Measurements from ENCODE around the gene ZNF764. TPM values are rescaled to one million over a fixed set of nuclear protein-coding genes. Genes with fewer than 3 reads are reported as not detected.

ZNF764 gene
- total and polyA plus RNA-seq, 9 of the 15 experiments (the other 6 are each of a cell fraction or from before 2014, with no cell fraction given): 0.69 to 10.1 (median 4.1) TPM

DNA sequence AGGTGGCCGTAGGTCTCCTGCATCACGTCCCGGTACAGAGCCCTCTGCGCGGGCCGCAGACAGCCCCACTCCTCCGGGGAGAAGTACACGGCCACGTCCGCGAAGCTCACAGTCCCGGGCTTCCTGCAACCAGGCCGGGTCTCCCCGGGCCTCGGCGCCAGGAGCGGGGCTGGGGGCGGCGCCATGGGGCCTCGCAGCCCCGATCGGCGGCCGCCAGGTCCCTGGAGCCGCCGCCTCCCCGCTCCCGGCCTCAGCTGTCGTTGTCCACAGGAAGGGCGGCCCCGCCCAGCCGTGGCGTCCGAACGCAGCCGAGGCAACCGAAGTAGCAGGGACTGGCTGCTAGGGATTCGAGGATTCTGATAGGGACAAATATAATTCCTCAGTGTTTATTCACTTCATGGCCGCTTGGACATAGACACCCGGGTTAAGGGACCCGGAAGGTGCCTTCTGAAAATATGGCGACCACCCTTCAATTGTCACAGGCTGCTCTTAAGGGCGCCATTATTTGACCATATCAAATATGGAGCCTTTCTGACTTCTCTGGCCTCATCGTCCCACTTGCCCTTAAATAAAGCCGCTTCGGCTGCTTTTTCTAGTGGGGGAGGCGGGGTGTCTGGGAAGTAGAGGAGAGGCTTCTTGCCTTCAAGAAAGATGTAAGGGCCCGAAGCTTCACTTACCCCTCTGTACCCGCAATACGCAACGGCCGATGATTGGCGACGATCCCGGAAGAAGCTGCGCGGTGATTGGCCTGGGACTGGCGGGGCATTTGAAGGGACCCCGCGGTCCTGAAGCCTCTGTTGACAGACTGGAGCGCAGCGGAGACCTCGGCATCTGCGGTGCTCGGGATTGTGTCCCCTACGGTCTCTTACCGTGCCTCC lies 13.5 kb upstream of the ZNF764 start, which contains the start of gene ZNF688 (continued):
- TF ChIP-seq, protein P1, sequence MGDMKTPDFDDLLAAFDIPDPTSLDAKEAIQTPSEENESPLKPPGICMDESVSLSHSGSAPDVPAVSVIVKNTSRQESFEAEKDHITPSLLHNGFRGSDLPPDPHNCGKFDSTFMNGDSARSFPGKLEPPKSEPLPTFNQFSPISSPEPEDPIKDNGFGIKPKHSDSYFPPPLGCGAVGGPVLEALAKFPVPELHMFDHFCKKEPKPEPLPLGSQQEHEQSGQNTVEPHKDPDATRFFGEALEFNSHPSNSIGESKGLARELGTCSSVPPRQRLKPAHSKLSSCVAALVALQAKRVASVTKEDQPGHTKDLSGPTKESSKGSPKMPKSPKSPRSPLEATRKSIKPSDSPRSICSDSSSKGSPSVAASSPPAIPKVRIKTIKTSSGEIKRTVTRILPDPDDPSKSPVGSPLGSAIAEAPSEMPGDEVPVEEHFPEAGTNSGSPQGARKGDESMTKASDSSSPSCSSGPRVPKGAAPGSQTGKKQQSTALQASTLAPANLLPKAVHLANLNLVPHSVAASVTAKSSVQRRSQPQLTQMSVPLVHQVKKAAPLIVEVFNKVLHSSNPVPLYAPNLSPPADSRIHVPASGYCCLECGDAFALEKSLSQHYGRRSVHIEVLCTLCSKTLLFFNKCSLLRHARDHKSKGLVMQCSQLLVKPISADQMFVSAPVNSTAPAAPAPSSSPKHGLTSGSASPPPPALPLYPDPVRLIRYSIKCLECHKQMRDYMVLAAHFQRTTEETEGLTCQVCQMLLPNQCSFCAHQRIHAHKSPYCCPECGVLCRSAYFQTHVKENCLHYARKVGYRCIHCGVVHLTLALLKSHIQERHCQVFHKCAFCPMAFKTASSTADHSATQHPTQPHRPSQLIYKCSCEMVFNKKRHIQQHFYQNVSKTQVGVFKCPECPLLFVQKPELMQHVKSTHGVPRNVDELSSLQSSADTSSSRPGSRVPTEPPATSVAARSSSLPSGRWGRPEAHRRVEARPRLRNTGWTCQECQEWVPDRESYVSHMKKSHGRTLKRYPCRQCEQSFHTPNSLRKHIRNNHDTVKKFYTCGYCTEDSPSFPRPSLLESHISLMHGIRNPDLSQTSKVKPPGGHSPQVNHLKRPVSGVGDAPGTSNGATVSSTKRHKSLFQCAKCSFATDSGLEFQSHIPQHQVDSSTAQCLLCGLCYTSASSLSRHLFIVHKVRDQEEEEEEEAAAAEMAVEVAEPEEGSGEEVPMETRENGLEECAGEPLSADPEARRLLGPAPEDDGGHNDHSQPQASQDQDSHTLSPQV (IDR thresholded peaks at IDR 0.05): peak; percentile 80
- TF ChIP-seq, protein P2, sequence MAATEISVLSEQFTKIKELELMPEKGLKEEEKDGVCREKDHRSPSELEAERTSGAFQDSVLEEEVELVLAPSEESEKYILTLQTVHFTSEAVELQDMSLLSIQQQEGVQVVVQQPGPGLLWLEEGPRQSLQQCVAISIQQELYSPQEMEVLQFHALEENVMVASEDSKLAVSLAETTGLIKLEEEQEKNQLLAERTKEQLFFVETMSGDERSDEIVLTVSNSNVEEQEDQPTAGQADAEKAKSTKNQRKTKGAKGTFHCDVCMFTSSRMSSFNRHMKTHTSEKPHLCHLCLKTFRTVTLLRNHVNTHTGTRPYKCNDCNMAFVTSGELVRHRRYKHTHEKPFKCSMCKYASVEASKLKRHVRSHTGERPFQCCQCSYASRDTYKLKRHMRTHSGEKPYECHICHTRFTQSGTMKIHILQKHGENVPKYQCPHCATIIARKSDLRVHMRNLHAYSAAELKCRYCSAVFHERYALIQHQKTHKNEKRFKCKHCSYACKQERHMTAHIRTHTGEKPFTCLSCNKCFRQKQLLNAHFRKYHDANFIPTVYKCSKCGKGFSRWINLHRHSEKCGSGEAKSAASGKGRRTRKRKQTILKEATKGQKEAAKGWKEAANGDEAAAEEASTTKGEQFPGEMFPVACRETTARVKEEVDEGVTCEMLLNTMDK (IDR thresholded peaks at IDR 0.05; ENCODE audit: borderline replicate concordance, insufficient read depth, low read depth, low read length, poor library complexity, severe bottlenecking): no peak
- TF ChIP-seq NFE2L1 (tag; IDR thresholded peaks at IDR 0.05; ENCODE audit: borderline replicate concordance, low read depth) (no peak), EZH2 (IDR thresholded peaks at IDR 0.05; ENCODE audit: borderline replicate concordance, low read depth, low read length) (no peak), ZNF134 (CRISPR knock-in tag; conservative IDR thresholded peaks at IDR 0.05) (no peak; the same call in 1 of the 2 replicates), ETV6 (IDR thresholded peaks at IDR 0.05; ENCODE audit: borderline replicate concordance in 1 of 2, low read depth in 2 of 2, low read length in 1 of 2) (no peak), ETV6 (CRISPR knock-in tag; IDR thresholded peaks at IDR 0.05; ENCODE audit: borderline replicate concordance) (no peak), CCAR2 (IDR thresholded peaks at IDR 0.05; ENCODE audit: low read depth, low read length) (no peak), L3MBTL2 (IDR thresholded peaks at IDR 0.05) (peak; percentile 61), MECOM (CRISPR knock-in tag; IDR thresholded peaks at IDR 0.05) (no peak), ADNP (tag; IDR thresholded peaks at IDR 0.05) (no peak), HDAC2 (IDR thresholded peaks at IDR 0.05) (peak; percentile 76; the same call in 1 of the 2 replicates), ZNF232 (CRISPR knock-in tag; IDR thresholded peaks at IDR 0.05) (no peak), MCM7 (IDR thresholded peaks at IDR 0.05) (no peak), ZNF76 (CRISPR knock-in tag; IDR thresholded peaks at IDR 0.05; ENCODE audit: borderline replicate concordance) (0 out of 2 replicates have a peak, but pooled peaks have one; percentile 24), BCOR (IDR thresholded peaks at IDR 0.05) (no peak), FOXA1 (IDR thresholded peaks at IDR 0.05; ENCODE audit: borderline replicate concordance) (no peak)
- TF ChIP-seq, protein P3, sequence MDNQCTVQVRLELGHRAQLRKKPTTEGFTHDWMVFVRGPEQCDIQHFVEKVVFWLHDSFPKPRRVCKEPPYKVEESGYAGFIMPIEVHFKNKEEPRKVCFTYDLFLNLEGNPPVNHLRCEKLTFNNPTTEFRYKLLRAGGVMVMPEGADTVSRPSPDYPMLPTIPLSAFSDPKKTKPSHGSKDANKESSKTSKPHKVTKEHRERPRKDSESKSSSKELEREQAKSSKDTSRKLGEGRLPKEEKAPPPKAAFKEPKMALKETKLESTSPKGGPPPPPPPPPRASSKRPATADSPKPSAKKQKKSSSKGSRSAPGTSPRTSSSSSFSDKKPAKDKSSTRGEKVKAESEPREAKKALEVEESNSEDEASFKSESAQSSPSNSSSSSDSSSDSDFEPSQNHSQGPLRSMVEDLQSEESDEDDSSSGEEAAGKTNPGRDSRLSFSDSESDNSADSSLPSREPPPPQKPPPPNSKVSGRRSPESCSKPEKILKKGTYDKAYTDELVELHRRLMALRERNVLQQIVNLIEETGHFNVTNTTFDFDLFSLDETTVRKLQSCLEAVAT (IDR thresholded peaks at IDR 0.05): no peak
- TF ChIP-seq, protein P4, sequence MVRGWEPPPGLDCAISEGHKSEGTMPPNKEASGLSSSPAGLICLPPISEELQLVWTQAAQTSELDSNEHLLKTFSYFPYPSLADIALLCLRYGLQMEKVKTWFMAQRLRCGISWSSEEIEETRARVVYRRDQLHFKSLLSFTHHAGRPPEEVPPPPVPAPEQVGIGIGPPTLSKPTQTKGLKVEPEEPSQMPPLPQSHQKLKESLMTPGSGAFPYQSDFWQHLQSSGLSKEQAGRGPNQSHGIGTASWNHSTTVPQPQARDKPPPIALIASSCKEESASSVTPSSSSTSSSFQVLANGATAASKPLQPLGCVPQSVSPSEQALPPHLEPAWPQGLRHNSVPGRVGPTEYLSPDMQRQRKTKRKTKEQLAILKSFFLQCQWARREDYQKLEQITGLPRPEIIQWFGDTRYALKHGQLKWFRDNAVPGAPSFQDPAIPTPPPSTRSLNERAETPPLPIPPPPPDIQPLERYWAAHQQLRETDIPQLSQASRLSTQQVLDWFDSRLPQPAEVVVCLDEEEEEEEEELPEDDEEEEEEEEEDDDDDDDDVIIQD (CRISPR knock-in tag; IDR thresholded peaks at IDR 0.05): 0 out of 2 replicates have a peak, but pooled peaks have one; percentile 22

Measured in K562 (cell line).